Esophagus squamous epithelium (tissue), 4 donors: ENCODE measurements around the gene CLASP2.

Source experiments
- POLR2A ChIP-seq, 4 donors: fragments of 450-650 bp; IDR thresholded peaks; one replicate each; pipeline ENCODE4 v1.6.1; 2017; ENCODE audit warnings: antibody characterized with exemption in 4 of 4, mild to moderate bottlenecking in 4 of 4, moderate library complexity in 3 of 4
- TF ChIP-seq, protein P1 (sequence below), 6 experiments: fragments of 450-650 bp in 4 of 6; fragments of 200-600 bp in 2 of 6; sonication (generic) in 2 of 6; IDR thresholded peaks; one replicate each; pipeline ENCODE4 v1.5.1; 2016 to 2019; ENCODE audit warnings: antibody characterized with exemption in 6 of 6, mild to moderate bottlenecking in 4 of 6, moderate library complexity in 4 of 6

DNA sequence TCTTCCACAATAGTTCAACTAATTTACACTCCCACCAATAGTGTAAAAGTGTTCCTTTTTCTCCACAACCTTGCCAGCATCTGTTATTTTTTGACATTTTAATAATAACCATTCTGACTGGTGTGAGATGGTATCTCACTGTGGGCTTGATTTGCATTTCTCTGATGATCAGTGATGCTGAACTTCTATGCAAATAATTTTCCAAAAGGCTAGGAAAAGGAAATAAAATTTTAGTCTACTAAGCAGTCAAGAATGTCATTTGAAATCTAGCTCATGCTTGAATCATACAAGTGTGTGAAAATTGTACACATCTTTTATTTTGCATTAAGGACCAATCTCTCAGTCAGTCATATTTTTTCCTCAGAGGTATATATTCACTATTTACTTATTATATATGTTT is 176.1 kb downstream of the CLASP2 start:
- TF ChIP-seq, protein P1, sequence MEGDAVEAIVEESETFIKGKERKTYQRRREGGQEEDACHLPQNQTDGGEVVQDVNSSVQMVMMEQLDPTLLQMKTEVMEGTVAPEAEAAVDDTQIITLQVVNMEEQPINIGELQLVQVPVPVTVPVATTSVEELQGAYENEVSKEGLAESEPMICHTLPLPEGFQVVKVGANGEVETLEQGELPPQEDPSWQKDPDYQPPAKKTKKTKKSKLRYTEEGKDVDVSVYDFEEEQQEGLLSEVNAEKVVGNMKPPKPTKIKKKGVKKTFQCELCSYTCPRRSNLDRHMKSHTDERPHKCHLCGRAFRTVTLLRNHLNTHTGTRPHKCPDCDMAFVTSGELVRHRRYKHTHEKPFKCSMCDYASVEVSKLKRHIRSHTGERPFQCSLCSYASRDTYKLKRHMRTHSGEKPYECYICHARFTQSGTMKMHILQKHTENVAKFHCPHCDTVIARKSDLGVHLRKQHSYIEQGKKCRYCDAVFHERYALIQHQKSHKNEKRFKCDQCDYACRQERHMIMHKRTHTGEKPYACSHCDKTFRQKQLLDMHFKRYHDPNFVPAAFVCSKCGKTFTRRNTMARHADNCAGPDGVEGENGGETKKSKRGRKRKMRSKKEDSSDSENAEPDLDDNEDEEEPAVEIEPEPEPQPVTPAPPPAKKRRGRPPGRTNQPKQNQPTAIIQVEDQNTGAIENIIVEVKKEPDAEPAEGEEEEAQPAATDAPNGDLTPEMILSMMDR (IDR thresholded peaks at IDR 0.05): no peak
- no peak for TF ChIP-seq POLR2A (IDR thresholded peaks at IDR 0.05)
